Activated T-helper 1 cell treated with anti-CD3 and anti-CD28 coated beads, Interleukin-12 subunit alpha, Interleukin-12 subunit beta, Interleukin-2, Interleukin-4 antibody, amounts not matched to agents 30 ng/mL and 10 ng/mL and 1 ng/mL, durations not matched to agents 14 hours and 24 hours and 36 hours (primary cell): ENCODE measurements around the gene RABEP2. TPM values are rescaled to one million over a fixed set of nuclear protein-coding genes. Genes with fewer than 3 reads are reported as not detected.

Experiments
- DNase-seq: peaks from one replicate; pipeline ENCODE4 v3.0.0; 2021; ENCODE audit warnings: low spot score
- H3K27ac Mint-ChIP-seq: one replicate; pipeline ENCODE4 v1.8.0; 2021; ENCODE audit warnings: mild to moderate bottlenecking, mixed read lengths
- H3K27me3 Mint-ChIP-seq: one replicate; pipeline ENCODE4 v1.8.0; 2022; ENCODE audit warnings: mild to moderate bottlenecking, moderate library complexity, mixed read lengths; ENCODE audit not compliant: insufficient read depth
- H3K36me3 Mint-ChIP-seq: one replicate; pipeline ENCODE4 v1.8.0; 2021; ENCODE audit warnings: low read depth, mixed read lengths
- H3K4me1 Mint-ChIP-seq: one replicate; pipeline ENCODE4 v1.8.0; 2021; ENCODE audit warnings: low read depth, mixed read lengths
- H3K4me3 Mint-ChIP-seq: one replicate; pipeline ENCODE4 v1.8.0; 2021; ENCODE audit warnings: mild to moderate bottlenecking, moderate library complexity, mixed read lengths
- H3K9me3 Mint-ChIP-seq: one replicate; pipeline ENCODE4 v1.8.0; 2021; ENCODE audit warnings: mixed read lengths
- intact Hi-C: fragments of 100-400 bp; cut with micrococcal nuclease; formaldehyde crosslinking; loops from one replicate; pipeline ENCODE4 v1.15.1; 2024
- total RNA-seq: library from RNA; stranded (reverse); gene quantifications from 2 replicates; pipeline ENCODE4 v1.2.3, GENCODE V29; 2022

The RABEP2 gene
- total RNA-seq, 1 donor from 2014 or later, result 18.3 TPM

DNA sequence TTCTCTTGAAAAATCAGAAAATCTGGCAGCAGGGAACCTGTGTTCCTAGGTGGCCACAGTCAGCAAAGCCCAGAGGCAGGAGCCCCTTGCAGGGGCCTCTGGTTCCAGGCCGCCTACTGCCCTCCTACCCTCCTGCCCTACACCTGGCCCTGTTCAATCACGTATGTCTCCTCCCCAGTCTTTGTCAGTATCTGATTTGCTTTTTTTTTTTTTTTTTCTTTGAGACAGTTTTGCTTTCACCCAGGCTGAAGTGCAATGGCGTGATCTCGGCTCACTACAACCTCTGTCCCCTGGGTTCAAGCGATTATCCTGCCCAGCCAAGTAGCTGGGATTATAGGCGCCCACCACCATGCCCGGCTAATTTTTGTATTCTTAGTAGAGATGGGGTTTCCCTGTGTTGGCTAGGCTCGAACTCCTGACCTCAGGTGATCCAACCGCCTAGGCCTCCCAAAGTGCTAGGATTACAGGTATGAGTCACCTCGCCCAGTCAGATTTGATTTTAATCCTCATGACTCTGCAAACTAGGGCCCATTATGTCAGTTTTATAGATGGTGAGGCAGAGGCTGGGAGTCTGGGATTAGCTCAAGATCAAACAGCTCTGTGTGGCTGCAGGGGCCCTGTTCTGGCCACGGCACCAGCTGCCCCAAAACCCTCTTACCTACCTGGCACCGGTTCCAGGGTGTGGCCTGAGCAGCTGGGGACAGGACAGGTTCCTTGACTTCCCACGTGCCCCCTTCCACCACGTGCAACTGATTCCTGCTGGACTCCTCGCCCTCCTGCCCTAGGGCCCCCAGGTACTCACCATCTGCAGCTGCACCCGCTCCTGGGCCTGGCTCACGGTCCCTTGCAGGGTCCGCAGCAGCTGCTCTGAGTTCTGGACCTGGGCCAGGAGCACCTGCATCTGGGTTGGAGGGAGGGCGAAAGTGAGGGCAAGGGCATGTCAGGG lies 14.7 kb downstream of the RABEP2 start:
- Mint-ChIP-seq H3K9me3 (no peaks in the 10 kb centered on the region), H3K27ac (no peak overlapping the region), H3K27me3 (no peaks in the 10 kb centered on the region), H3K4me1 (no peaks in the 10 kb centered on the region), H3K36me3 (peaks cover 5% of the 10 kb centered on the region), H3K4me3 (no peak overlapping the region)
- no peak for DNase-seq
- intact Hi-C loops, result no loop called here

- DNase-seq, result no peak
- no peaks in the 10 kb centered on the region for H3K27me3 Mint-ChIP-seq
- H3K9me3 Mint-ChIP-seq, result no peaks in the 10 kb centered on the region
- peaks cover 2% of the 10 kb centered on the region for H3K36me3 Mint-ChIP-seq
- intact Hi-C loops, result no loop called here
- H3K4me3 Mint-ChIP-seq, result no peak overlapping the region
- H3K4me1 Mint-ChIP-seq, result no peaks in the 10 kb centered on the region
- H3K27ac Mint-ChIP-seq, result no peak overlapping the region
These were observed 19.2 kb downstream of the RABEP2 start for GRCh38 chr16:28905800-28906372.

DNA sequence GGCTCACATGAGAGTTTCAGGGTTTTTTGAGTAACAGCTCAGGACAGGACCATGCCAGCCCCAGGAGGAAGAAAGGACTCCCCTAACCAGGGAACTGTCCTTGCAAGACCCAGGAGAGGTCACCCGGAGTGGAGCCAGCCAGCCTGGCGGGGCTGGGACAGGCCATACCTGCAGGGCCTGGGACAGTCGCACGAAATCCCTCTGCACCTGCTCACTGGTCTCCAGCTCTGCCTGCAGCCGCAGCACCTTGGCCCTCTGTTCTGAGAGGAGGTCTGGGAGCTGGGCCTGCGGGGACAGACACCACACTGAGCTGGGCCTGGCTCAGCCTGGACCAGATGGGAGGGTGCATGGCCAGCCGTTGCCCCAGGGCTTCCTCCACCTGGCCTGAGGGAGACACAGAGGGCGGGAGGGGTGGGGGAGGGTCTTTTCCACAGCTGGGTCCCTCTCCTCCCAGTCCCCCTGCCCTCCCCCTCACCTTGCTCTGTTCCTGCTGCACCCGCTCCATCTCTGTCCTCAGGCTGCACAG lies 19.7 kb downstream of the RABEP2 start:
- Mint-ChIP-seq H3K4me3 (no peak overlapping the region), H3K4me1 (no peaks in the 10 kb centered on the region), H3K27me3 (no peaks in the 10 kb centered on the region), H3K9me3 (no peaks in the 10 kb centered on the region), H3K36me3 (peaks cover 2% of the 10 kb centered on the region), H3K27ac (no peak overlapping the region)
- intact Hi-C loops, result no loop called here
- DNase-seq, result no peak

DNA sequence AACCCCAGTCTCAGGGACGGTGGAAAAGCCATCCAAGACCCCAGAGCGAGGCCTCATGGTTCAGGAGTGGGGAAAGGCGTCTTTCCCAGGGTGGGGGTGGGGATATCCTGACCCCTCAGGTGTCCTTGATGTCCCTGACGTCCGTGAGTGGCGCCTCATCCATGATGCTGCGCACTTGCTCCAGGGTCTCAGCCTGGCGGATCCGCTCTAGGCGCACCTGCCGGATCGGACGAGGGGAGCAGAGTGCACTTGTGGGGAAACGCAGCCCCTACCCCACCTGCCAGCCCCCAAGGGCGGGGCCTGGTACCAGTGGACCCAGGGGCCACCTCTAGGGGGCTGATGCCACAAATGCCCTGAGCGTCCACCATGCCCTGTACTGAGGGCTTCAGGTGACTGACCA lies 20.2 kb downstream of the RABEP2 start:
- Mint-ChIP-seq H3K9me3 (no peaks in the 10 kb centered on the region), H3K36me3 (peaks cover 2% of the 10 kb centered on the region), H3K27me3 (no peaks in the 10 kb centered on the region)

DNA sequence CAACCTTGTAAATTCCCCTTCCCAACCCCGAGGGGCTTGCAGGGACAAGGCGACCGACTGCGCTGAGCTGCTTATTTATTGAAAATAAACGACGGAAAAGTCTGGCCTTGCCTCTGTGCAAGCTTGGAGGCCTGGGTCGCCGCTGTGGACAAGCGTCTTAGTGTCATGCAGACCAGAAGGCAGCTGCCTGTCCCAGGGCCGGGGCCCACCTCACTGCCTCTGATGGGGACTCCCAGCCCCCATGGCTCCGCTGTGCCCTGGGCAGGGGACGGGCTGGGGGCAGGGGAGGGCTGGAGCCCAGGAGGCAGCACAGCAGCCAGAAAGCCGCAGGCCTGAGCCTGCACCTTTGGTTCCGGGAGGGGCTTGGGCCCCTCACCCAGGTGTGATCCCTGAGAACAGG lies 20.7 kb downstream of the RABEP2 start:
- peaks cover 2% of the 10 kb centered on the region for H3K36me3 Mint-ChIP-seq
- no peak for DNase-seq
- H3K27ac Mint-ChIP-seq, result no peak overlapping the region
- intact Hi-C loops, result no loop called here
- no peaks in the 10 kb centered on the region for H3K9me3 Mint-ChIP-seq
- H3K4me1 Mint-ChIP-seq, result no peaks in the 10 kb centered on the region
- no peaks in the 10 kb centered on the region for H3K27me3 Mint-ChIP-seq
- H3K4me3 Mint-ChIP-seq, result no peak overlapping the region

More for the DNA sequence above, 20.2 kb downstream of the RABEP2 start:
- intact Hi-C loops, result no loop called here
- no peak for DNase-seq
- Mint-ChIP-seq H3K27ac (no peak overlapping the region), H3K4me3 (no peak overlapping the region), H3K4me1 (no peaks in the 10 kb centered on the region)

- H3K36me3 Mint-ChIP-seq, result no peaks in the 10 kb centered on the region
- intact Hi-C loops, result no loop called here
- no peak for DNase-seq
- H3K4me3 Mint-ChIP-seq, result no peak overlapping the region
- H3K27me3 Mint-ChIP-seq, result no peaks in the 10 kb centered on the region
- H3K27ac Mint-ChIP-seq, result no peak overlapping the region
- H3K4me1 Mint-ChIP-seq, result no peaks in the 10 kb centered on the region
- H3K9me3 Mint-ChIP-seq, result no peaks in the 10 kb centered on the region
These were observed 21.5 kb downstream of the RABEP2 start for GRCh38 chr16:28903344-28904042.

DNA sequence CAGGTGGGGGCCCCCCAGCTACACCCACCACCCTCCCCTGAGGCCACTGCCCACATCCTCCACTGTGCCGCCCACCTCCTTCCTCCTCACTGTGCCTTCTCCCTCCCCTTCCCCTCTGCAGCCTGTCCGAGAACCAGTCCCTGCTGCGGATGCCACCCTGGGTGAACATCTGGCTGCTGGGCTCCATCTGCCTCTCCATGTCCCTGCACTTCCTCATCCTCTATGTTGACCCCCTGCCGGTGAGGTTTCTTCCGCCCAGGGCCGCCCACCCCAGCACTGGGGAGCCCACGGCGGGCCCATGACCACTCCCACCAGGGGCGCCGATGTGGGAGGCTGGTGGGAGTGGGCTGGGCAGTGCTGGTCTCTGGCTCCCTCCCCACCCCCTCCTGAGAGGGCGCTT lies 22.1 kb downstream of the RABEP2 start:
- H3K4me1 Mint-ChIP-seq, result no peaks in the 10 kb centered on the region
- no peaks in the 10 kb centered on the region for H3K36me3 Mint-ChIP-seq
- no peak overlapping the region for H3K27ac Mint-ChIP-seq
- intact Hi-C loops, result no loop called here
- DNase-seq, result no peak
- H3K4me3 Mint-ChIP-seq, result no peak overlapping the region
- no peaks in the 10 kb centered on the region for H3K27me3 Mint-ChIP-seq
- H3K9me3 Mint-ChIP-seq, result no peaks in the 10 kb centered on the region

DNA sequence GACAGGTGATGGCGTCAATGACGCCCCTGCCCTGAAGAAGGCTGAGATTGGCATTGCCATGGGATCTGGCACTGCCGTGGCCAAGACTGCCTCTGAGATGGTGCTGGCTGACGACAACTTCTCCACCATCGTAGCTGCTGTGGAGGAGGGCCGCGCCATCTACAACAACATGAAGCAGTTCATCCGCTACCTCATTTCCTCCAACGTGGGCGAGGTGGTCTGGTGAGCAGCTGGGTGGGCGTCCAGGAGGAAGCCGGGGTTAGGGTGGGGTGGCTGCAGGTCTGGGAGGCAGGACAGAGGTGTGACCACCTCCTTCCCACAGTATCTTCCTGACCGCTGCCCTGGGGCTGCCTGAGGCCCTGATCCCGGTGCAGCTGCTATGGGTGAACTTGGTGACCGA lies 23.2 kb downstream of the RABEP2 start:
- no peaks in the 10 kb centered on the region for H3K27me3 Mint-ChIP-seq
- no peak for DNase-seq
- no peak overlapping the region for H3K4me3 Mint-ChIP-seq
- H3K4me1 Mint-ChIP-seq, result no peaks in the 10 kb centered on the region
- no peaks in the 10 kb centered on the region for H3K36me3 Mint-ChIP-seq
- H3K27ac Mint-ChIP-seq, result no peak overlapping the region
- intact Hi-C loops, result no loop called here
- no peaks in the 10 kb centered on the region for H3K9me3 Mint-ChIP-seq

GRCh38 chr16:28900601-28901000 lies 24.4 kb downstream of the RABEP2 start:
- Mint-ChIP-seq H3K27me3 (no peaks in the 10 kb centered on the region), H3K9me3 (no peaks in the 10 kb centered on the region), H3K36me3 (no peaks in the 10 kb centered on the region), H3K4me3 (no peak overlapping the region), H3K4me1 (no peaks in the 10 kb centered on the region), H3K27ac (no peak overlapping the region)
- DNase-seq, result no peak
- intact Hi-C loops, result no loop called here

DNA sequence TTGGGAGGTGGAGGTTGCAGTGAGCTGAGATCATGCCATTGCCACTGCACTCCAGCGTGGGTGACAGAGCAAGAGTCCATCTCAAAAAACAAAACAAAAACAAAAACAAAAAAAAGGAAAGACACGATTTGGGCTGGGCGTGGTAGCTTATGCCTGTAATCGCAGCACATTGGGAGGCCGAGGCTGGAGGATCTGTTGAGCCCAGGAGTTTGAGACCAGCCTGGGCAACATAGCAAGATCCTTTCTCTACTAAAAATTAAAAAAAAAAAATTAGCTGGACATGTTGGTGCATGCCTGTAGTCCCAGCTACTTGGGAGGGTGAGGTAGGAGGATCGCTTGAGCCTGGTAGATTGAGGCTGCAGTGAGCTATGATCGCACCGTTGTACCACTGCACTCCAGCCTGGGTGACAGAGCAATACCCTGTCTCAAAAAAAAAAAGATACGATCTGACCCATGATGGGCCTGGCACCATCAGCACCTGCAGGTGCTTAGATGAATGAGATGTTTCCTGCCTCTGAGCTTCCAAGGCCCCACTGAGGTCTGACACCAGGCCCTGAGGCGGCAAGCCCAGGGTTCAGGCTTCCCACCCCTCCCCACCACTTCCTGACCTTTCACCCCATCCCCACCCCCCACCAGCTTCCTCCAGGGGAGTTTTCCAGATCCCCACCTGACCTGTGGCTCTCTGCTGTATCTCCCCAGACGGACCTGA lies 25.0 kb downstream of the RABEP2 start:
- Mint-ChIP-seq H3K9me3 (no peaks in the 10 kb centered on the region), H3K4me1 (no peaks in the 10 kb centered on the region), H3K4me3 (no peak overlapping the region), H3K36me3 (no peaks in the 10 kb centered on the region), H3K27me3 (no peaks in the 10 kb centered on the region), H3K27ac (no peak overlapping the region)
- intact Hi-C loops, result no loop called here
- DNase-seq, result no peak

- intact Hi-C loops, result no loop called here
- no peak overlapping the region for H3K4me3 Mint-ChIP-seq
- H3K27ac Mint-ChIP-seq, result no peak overlapping the region
- H3K36me3 Mint-ChIP-seq, result no peaks in the 10 kb centered on the region
- H3K27me3 Mint-ChIP-seq, result peaks cover 1% of the 10 kb centered on the region
- no peaks in the 10 kb centered on the region for H3K9me3 Mint-ChIP-seq
- H3K4me1 Mint-ChIP-seq, result no peaks in the 10 kb centered on the region
- DNase-seq, result no peak
These were observed 26.1 kb downstream of the RABEP2 start for GRCh38 chr16:28898942-28899341.

GRCh38 chr16:28898266-28898665 lies 26.8 kb downstream of the RABEP2 start:
- H3K9me3 Mint-ChIP-seq, result no peaks in the 10 kb centered on the region
- no peaks in the 10 kb centered on the region for H3K36me3 Mint-ChIP-seq
- no peaks in the 10 kb centered on the region for H3K4me1 Mint-ChIP-seq
- intact Hi-C loops, result no loop called here
- peaks cover 1% of the 10 kb centered on the region for H3K27me3 Mint-ChIP-seq
- no peak overlapping the region for H3K27ac Mint-ChIP-seq
- DNase-seq, result no peak
- H3K4me3 Mint-ChIP-seq, result no peak overlapping the region
